HCT116 (cell line): Measurements from ENCODE around the gene CARD9. TPM values are rescaled to one million over a fixed set of nuclear protein-coding genes. Genes with fewer than 3 reads are reported as not detected.

Experiments
- ATAC-seq: fragments of 200-7000 bp; cut with Tn5 transposase; 2 replicates; pipeline ENCODE4 v1.9.1; 2020; ENCODE audit warnings: mild to moderate bottlenecking, moderate library complexity
- BruUV-seq: library from RNA; stranded (reverse); fragments of 400-500 nt; replicated peaks from 2 replicates; lab custom pipeline; 2021; lab: Mats Ljungman, UMichigan
- CTCF ChIA-PET: fragments of 300-600 bp; sonication (Branson Sonifier 250); formaldehyde crosslinking; loops from one replicate; lab custom pipeline; 2021; ENCODE audit warnings: antibody characterized with exemption; lab: Charles Lee
- POLR2A ChIA-PET: fragments of 300-600, 350-600 bp; sonication (Branson Sonifier 250); formaldehyde crosslinking; loops from one replicate; lab custom pipeline; 2021; ENCODE audit warnings: antibody characterized with exemption; lab: Charles Lee
- RAD21 ChIA-PET, 2 experiments: fragments of 300-600 bp; sonication (Branson Sonifier 250); formaldehyde crosslinking; loops; one replicate each; lab custom pipeline; 2023; ENCODE audit warnings: low total read pairs in 2 of 2; ENCODE audit not compliant: uncharacterized antibody in 2 of 2, unreplicated experiment in 2 of 2, low non-redundant PET in 1 of 2; lab: Charles Lee
- DNase-seq: peaks from one replicate; pipeline ENCODE4 v3.0.0-alpha.2; 2010; ENCODE audit warnings: low read depth, low spot score
- H2AFZ ChIP-seq: fragments of 200-600 bp; shearing (Covaris generic), sonication (generic); 2 replicates; pipeline ENCODE4 v1.6.1; 2017; ENCODE audit warnings: low read depth, mixed run types, mixed read lengths, antibody characterized with exemption, low read length; ENCODE audit not compliant: poor library complexity, severe bottlenecking
- H3K27ac ChIP-seq: 2 replicates; pipeline ENCODE4 v1.5.1; 2012; ENCODE audit warnings: low read depth, low read length
- H3K27me3 ChIP-seq: fragments of 200-600 bp; sonication (generic); 2 replicates; pipeline ENCODE4 v1.6.1; 2016; ENCODE audit warnings: mixed run types, low read length, mixed read lengths; ENCODE audit not compliant: insufficient read depth
- H3K36me3 ChIP-seq, 2 experiments: fragments of 200-500 bp in 1 of 2; fragments of 200-600 bp in 1 of 2; sonication (Bioruptor generic) in 1 of 2; sonication (generic) in 1 of 2; 2 replicates each; pipeline versions ENCODE4 v1.5.1 to v1.6.1; 2014 to 2016; ENCODE audit warnings: low read length in 2 of 2, inconsistent platforms in 1 of 2, mixed read lengths in 1 of 2, mixed run types in 1 of 2; ENCODE audit not compliant: insufficient read depth in 2 of 2, control insufficient read depth in 1 of 2
- H3K4me1 ChIP-seq, 2 experiments: fragments of 200-600 bp in 1 of 2; sonication (generic) in 1 of 2; 2 replicates each; pipeline versions ENCODE4 v1.5.1 to v1.6.1; 2012 to 2017; ENCODE audit warnings: low read length in 2 of 2, inconsistent platforms in 1 of 2, mild to moderate bottlenecking in 1 of 2, mixed read lengths in 1 of 2, mixed run types in 1 of 2, moderate library complexity in 1 of 2; ENCODE audit not compliant: insufficient read depth in 2 of 2, control insufficient read depth in 1 of 2
- H3K4me2 ChIP-seq: fragments of 200-600 bp; sonication (generic); 2 replicates; pipeline ENCODE4 v1.6.1; 2017; ENCODE audit warnings: mixed run types, low read length, mixed read lengths
- H3K4me3 ChIP-seq, 2 experiments: fragments of 200-600 bp in 1 of 2; sonication (generic) in 1 of 2; replicated peaks in 1 of 2; 2 replicates each; pipeline ENCODE4 v1.5.1; 2011 to 2016; ENCODE audit warnings: low read length in 2 of 2, control low read depth in 1 of 2, low read depth in 1 of 2, mild to moderate bottlenecking in 1 of 2, mixed read lengths in 1 of 2, mixed run types in 1 of 2
- H3K79me2 ChIP-seq: fragments of 200-600 bp; sonication (generic); 2 replicates; pipeline ENCODE4 v1.6.1; 2017; ENCODE audit warnings: mild to moderate bottlenecking, mixed run types, low read length, moderate library complexity, mixed read lengths; ENCODE audit not compliant: insufficient read depth
- H3K9ac ChIP-seq: fragments of 200-600 bp; sonication (generic); 2 replicates; pipeline ENCODE4 v1.6.1; 2016; ENCODE audit warnings: low read length, mixed read lengths
- H3K9me2 ChIP-seq: fragments of 200-600 bp; sonication (generic), shearing (Covaris generic); 2 replicates; pipeline ENCODE4 v1.6.1; 2017; ENCODE audit warnings: mixed run types, mild to moderate bottlenecking, moderate library complexity; ENCODE audit not compliant: insufficient read depth
- H3K9me3 ChIP-seq, 2 experiments: fragments of 200-500 bp in 1 of 2; fragments of 200-600 bp in 1 of 2; sonication (Bioruptor generic) in 1 of 2; sonication (generic) in 1 of 2; 2 replicates each; pipeline ENCODE4 v1.6.1; 2014 to 2017; ENCODE audit warnings: low read length in 2 of 2, mixed read lengths in 2 of 2, inconsistent platforms in 1 of 2, low read depth in 1 of 2, mild to moderate bottlenecking in 1 of 2, mixed run types in 1 of 2, moderate library complexity in 1 of 2; ENCODE audit not compliant: control insufficient read depth in 1 of 2, insufficient read depth in 1 of 2
- H4K20me1 ChIP-seq: fragments of 200-600 bp; sonication (generic), shearing (Covaris generic); 2 replicates; pipeline ENCODE4 v1.6.1; 2017; ENCODE audit warnings: mixed run types, mild to moderate bottlenecking, moderate library complexity; ENCODE audit not compliant: insufficient read depth
- CEBPB ChIP-seq: IDR thresholded peaks from 2 replicates; pipeline ENCODE4 v1.6.1; 2012; ENCODE audit warnings: low read depth
- CTCF ChIP-seq, 3 experiments: fragments of 200-600 bp in 1 of 3; sonication (generic) in 1 of 3; IDR thresholded peaks in 2 of 3; conservative IDR thresholded peaks in 1 of 3; 2 replicates each; pipeline ENCODE4 v1.5.1; 2012 to 2017; ENCODE audit warnings: low read depth in 2 of 3, low read length in 2 of 3, antibody characterized with exemption in 1 of 3, borderline replicate concordance in 1 of 3, control low read depth in 1 of 3, mild to moderate bottlenecking in 1 of 3, mixed read lengths in 1 of 3, mixed run types in 1 of 3, moderate library complexity in 1 of 3; ENCODE audit not compliant: insufficient read depth in 1 of 3
- EGR1 ChIP-seq: IDR thresholded peaks from 2 replicates; pipeline ENCODE4 v1.6.1; 2012; ENCODE audit warnings: low read depth
- ELF1 ChIP-seq: IDR thresholded peaks from 2 replicates; pipeline ENCODE4 v1.6.1; 2012; ENCODE audit warnings: low read depth, borderline replicate concordance
- EZH2 ChIP-seq: fragments of 200-600 bp; sonication (generic); IDR thresholded peaks from 2 replicates; pipeline ENCODE4 v1.6.1; 2017; ENCODE audit warnings: antibody characterized with exemption, mixed run types
- JUND ChIP-seq: IDR thresholded peaks from 2 replicates; pipeline ENCODE4 v1.6.1; 2012
- POLR2A ChIP-seq: IDR thresholded peaks from 2 replicates; pipeline ENCODE4 v1.7.0; 2011; ENCODE audit warnings: borderline replicate concordance; ENCODE audit not compliant: insufficient read depth, insufficient read length; ENCODE audit errors: extremely low read depth
- POLR2AphosphoS5 ChIP-seq: IDR thresholded peaks from 2 replicates; pipeline ENCODE4 v1.6.1; 2011; ENCODE audit warnings: mild to moderate bottlenecking, low read depth, low read length, moderate library complexity
- RAD21 ChIP-seq: IDR thresholded peaks from 2 replicates; pipeline ENCODE4 v1.6.1; 2012; ENCODE audit warnings: low read depth, mild to moderate bottlenecking
- SP1 ChIP-seq: IDR thresholded peaks from 2 replicates; pipeline ENCODE4 v1.6.1; 2012; ENCODE audit warnings: low read depth
- SRF ChIP-seq: IDR thresholded peaks from 2 replicates; pipeline ENCODE4 v1.6.1; 2012; ENCODE audit warnings: low read depth
- TCF7L2 ChIP-seq: IDR thresholded peaks from 2 replicates; pipeline ENCODE4 v1.7.0; 2011; ENCODE audit warnings: borderline replicate concordance, inconsistent platforms; ENCODE audit not compliant: insufficient read depth, insufficient read length; ENCODE audit errors: extremely low read depth
- ZNF274 ChIP-seq: fragments of 200-500 bp; sonication (Bioruptor generic); IDR thresholded peaks from 2 replicates; pipeline ENCODE4 v1.6.1; 2014; ENCODE audit warnings: mild to moderate bottlenecking, low read depth, low read length, inconsistent platforms
- intact Hi-C: fragments of 100-400 bp; cut with micrococcal nuclease; formaldehyde crosslinking; loops from 2 replicates; pipeline ENCODE4 v1.10.0; 2022
- total RNA-seq: library from RNA; stranded (reverse); gene quantifications from one replicate; pipeline ENCODE4 v1.2.1, GENCODE V29; 2021; ENCODE audit not compliant: unreplicated experiment
- TF ChIP-seq, protein P1 (sequence below): IDR thresholded peaks from 2 replicates; pipeline ENCODE4 v1.6.1; 2012

CARD9 gene
- total RNA-seq, 1 experiment from 2014 or later: 1.2 TPM

GRCh38 chr9:136395345-136396218 is 22.1 kb upstream of the CARD9 start:
- ChIA-PET CTCF (no interaction called here), RAD21 (no interaction called here), POLR2A (no interaction called here)
- H4K20me1 ChIP-seq: no peaks in the 10 kb centered on the region
- no peaks in the 10 kb centered on the region for H3K9me2 ChIP-seq
- H3K27me3 ChIP-seq: no peaks in the 10 kb centered on the region
- H2AFZ ChIP-seq: no peak overlapping the region
- H3K9me3 ChIP-seq: no peaks in the 10 kb centered on the region
- intact Hi-C loops: no loop called here
- no peak overlapping the region for H3K27ac ChIP-seq
- H3K4me1 ChIP-seq: peaks cover 7 to 14% of the 10 kb centered on the region in 2 experiments
- H3K79me2 ChIP-seq: peaks cover 60% of the 10 kb centered on the region
- H3K36me3 ChIP-seq: peaks cover 44 to 61% of the 10 kb centered on the region in 2 experiments
- no peak overlapping the region for H3K4me2 ChIP-seq
- BruUV-seq: no TSS peak
- TF ChIP-seq, protein P1, sequence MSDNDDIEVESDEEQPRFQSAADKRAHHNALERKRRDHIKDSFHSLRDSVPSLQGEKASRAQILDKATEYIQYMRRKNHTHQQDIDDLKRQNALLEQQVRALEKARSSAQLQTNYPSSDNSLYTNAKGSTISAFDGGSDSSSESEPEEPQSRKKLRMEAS: no peak
- TF ChIP-seq CTCF (IDR thresholded peaks at IDR 0.05 in 2 of 3, conservative IDR thresholded peaks at IDR 0.05 in 1 of 3; ENCODE audit: borderline replicate concordance in 1 of 3, insufficient read depth in 1 of 3, low read depth in 2 of 3, low read length in 2 of 3) (no peak), ELF1 (no peak), POLR2A (no peak), ZNF274 (no peak), POLR2AphosphoS5 (no peak), TCF7L2 (no peak), JUND (no peak), SP1 (no peak), SRF (no peak), CEBPB (no peak), EZH2 (no peak), RAD21 (no peak), EGR1 (no peak)
- DNase-seq (no peak), ATAC-seq (no peak)
- no peak overlapping the region for H3K9ac ChIP-seq
- no peak overlapping the region for H3K4me3 ChIP-seq
